SH-SY5Y (cell line): ENCODE measurements around the gene PNPLA5.

ENCODE experiments used
- GATA2 ChIP-seq: IDR thresholded peaks from 2 replicates; pipeline ENCODE4 v1.6.1; 2011; ENCODE audit warnings: mild to moderate bottlenecking, low read depth, low read length
- GATA3 ChIP-seq: IDR thresholded peaks from 2 replicates; pipeline ENCODE4 v1.6.1; 2011; ENCODE audit warnings: low read depth, mild to moderate bottlenecking, low read length, moderate library complexity

PNPLA5 gene

GRCh38 chr22:43919106-43919973 is 27.5 kb upstream of the PNPLA5 start:
- TF ChIP-seq GATA2 (no peak), GATA3 (no peak)

- TF ChIP-seq GATA3 = no peak
- no peak for TF ChIP-seq GATA2
Observed at GRCh38 chr22:43917521-43917920, 25.7 kb upstream of the PNPLA5 start.

GRCh38 chr22:43911351-43911750 is 19.5 kb upstream of the PNPLA5 start:
- no peak for TF ChIP-seq GATA3
- TF ChIP-seq GATA2 = no peak

- TF ChIP-seq GATA2 = no peak
- TF ChIP-seq GATA3 = no peak
Observed at GRCh38 chr22:43910178-43910695, 18.4 kb upstream of the PNPLA5 start.

GRCh38 chr22:43909708-43910107 is 17.9 kb upstream of the PNPLA5 start:
- TF ChIP-seq GATA2 (no peak), GATA3 (no peak)

GRCh38 chr22:43905681-43906080 is 13.9 kb upstream of the PNPLA5 start:
- TF ChIP-seq GATA3 = no peak
- no peak for TF ChIP-seq GATA2

GRCh38 chr22:43901976-43902643 is 10.3 kb upstream of the PNPLA5 start:
- TF ChIP-seq GATA3 (no peak), GATA2 (no peak)

GRCh38 chr22:43900206-43900605 is 8.4 kb upstream of the PNPLA5 start:
- TF ChIP-seq GATA2 (no peak), GATA3 (no peak)

- TF ChIP-seq GATA3 = no peak
Observed at GRCh38 chr22:43897751-43898261, 6.0 kb upstream of the PNPLA5 start.

GRCh38 chr22:43895986-43896645 is 4.3 kb upstream of the PNPLA5 start:
- TF ChIP-seq GATA3 = no peak
- no peak for TF ChIP-seq GATA2

- TF ChIP-seq GATA2 (no peak), GATA3 (no peak)
Observed at GRCh38 chr22:43894122-43894521, 2.3 kb upstream of the PNPLA5 start.

GRCh38 chr22:43893266-43893665 is 1.5 kb upstream of the PNPLA5 start:
- no peak for TF ChIP-seq GATA2

GRCh38 chr22:43892183-43892894 is 526 bp upstream of the PNPLA5 start:
- TF ChIP-seq GATA3 (no peak), GATA2 (no peak)

- TF ChIP-seq GATA3 = no peak
- TF ChIP-seq GATA2 = no peak
Observed at GRCh38 chr22:43890901-43891331, 897 bp downstream of the PNPLA5 start.

GRCh38 chr22:43889860-43890253 is 2.0 kb downstream of the PNPLA5 start:
- TF ChIP-seq GATA2 (no peak), GATA3 (no peak)
